ENCODE data around the gene RABIF.

RABIF gene

DNA sequence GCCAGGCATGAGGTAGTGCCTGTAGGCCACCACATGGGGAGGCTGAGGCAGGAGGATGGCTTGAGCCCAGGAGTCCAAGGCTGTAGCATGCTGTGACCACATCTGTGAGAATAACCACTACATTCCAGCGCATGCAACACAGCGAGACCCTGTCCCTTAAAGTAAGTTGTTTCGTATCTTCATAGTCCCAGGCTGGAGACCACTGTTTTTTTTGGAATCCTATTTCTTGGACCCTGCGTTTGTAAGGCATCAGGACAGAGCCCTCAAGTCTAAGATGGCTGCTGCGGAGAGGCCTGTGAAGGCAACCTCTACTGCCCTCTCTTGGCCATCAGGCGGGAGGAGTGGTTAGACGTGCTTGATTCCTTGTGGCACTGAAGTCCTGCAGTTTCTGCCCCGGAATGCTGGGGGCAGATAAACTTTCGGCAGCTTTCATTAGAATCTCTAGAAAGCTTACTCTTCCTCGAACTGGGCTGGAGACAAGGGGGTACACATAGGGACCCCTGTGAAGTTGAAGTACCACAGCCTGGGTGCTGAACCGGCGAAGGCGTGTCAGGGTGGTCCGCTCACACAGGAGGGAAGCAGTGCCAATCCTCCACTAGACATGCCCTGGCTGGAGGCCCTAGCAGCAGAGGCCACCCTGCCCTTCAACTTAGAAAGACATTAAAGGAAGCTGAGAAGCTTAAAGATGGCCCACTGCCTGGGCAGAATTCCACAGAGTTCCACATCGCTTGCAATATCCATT, 36.6 kb downstream of the RABIF start:
- DNase-seq (ENCODE audit: extremely low spot score) = peak; percentile 87
- no peak for TF ChIP-seq FOXK2 (IDR thresholded peaks at IDR 0.05)
- 0 out of 2 replicates have a peak, but pooled peaks have one; percentile 13 for TF ChIP-seq HDGF (IDR thresholded peaks at IDR 0.05; ENCODE audit: borderline replicate concordance)
- TF ChIP-seq L3MBTL2 (conservative IDR thresholded peaks at IDR 0.05) = peak; percentile 48; the same call in 1 of the 2 replicates
- no peak for TF ChIP-seq CTBP1 (IDR thresholded peaks at IDR 0.05; ENCODE audit: borderline replicate concordance)
- no peak for TF ChIP-seq SUZ12 (IDR thresholded peaks at IDR 0.05)
- ChIA-PET CTCF (interaction anchor here (0.7 to 1.1 kb wide), 3 partner anchors 10 to 531 kb away, joined by 3 to 4 read pairs (median 4); no protein-coding TSS in a partner anchor), POLR2A (no interaction called here)

DNA sequence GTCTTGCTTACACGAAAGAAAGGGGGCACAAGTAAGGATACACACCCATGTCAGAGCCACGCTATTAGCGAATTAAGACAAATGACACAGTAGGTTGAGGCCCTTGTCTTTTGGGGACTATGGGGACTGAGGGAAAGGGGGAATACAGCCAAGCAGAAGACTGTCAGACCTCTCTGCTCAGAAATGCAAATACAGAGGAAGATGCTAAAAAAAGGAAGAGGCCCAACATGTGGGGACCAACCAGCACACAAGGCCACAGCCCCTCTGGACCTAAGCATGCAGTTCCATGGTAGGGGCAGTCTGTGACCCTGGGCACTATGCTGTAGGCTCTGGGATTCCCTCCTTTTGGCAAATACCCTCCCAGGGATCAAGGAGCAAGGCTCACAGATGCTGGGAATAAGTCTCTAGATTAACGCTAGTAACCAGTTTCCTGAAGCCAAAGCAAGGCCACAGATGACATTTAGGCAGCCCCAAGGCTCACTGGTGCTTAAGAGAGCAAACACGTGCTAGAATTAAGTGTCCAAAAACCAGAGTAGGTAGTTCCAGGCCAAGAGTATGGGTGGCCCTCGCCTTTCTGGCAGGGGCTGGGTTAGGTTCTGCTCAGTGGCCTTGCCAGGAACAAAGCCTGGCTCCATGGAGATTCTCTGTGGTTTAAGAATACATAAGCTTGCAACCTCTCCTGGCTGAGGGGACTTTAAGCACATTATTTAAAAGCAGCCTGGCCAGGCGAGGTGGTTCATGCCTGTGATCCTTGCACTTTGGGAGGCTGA, 38.2 kb downstream of the RABIF start:
- no peak for DNase-seq (ENCODE audit: extremely low spot score)
- CTCF ChIA-PET = no interaction called here
- no peak for TF ChIP-seq CTBP1 (IDR thresholded peaks at IDR 0.05; ENCODE audit: borderline replicate concordance)
- no peak for TF ChIP-seq ZNF384 (IDR thresholded peaks at IDR 0.05)
- TF ChIP-seq SP1 (IDR thresholded peaks at IDR 0.05) = no peak
- TF ChIP-seq LEF1 (IDR thresholded peaks at IDR 0.05; ENCODE audit: borderline replicate concordance) = no peak
- no peak for TF ChIP-seq SUZ12 (IDR thresholded peaks at IDR 0.05)
- POLR2A ChIA-PET = no interaction called here

DNA sequence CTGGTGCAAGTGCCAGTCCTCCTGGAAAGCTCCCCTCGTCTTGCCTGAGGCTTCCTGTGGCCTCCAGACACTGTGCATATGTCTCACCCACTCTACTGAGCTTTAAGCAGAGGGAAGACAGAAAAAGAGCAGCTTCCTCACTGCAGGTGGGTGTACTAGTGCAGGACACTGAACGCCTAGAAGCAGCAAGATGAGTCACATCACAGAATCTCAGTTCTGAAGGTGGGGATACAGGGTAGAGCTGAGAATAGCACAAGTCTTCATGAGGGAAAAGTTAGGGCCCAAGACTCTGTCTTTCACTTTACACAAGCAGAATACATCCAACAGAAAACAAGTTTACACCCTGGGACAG, 40.8 kb downstream of the RABIF start:
- POLR2A ChIA-PET = interaction anchor here (0.7 kb wide), 1 partner anchor 38 kb away, joined by 3 read pairs; the partner anchor contains the start of gene PCAT6
- no peak for DNase-seq (ENCODE audit: extremely low spot score)
- no peak for TF ChIP-seq CTBP1 (IDR thresholded peaks at IDR 0.05; ENCODE audit: borderline replicate concordance)
- no peak for TF ChIP-seq L3MBTL2 (conservative IDR thresholded peaks at IDR 0.05)
- TF ChIP-seq HDGF (IDR thresholded peaks at IDR 0.05; ENCODE audit: borderline replicate concordance) = no peak
- no peak for TF ChIP-seq TARDBP (IDR thresholded peaks at IDR 0.05)
- TF ChIP-seq SUZ12 (IDR thresholded peaks at IDR 0.05) = no peak
- TF ChIP-seq SP1 (IDR thresholded peaks at IDR 0.05) = no peak
- no peak for TF ChIP-seq BHLHE40 (IDR thresholded peaks at IDR 0.05; ENCODE audit: borderline replicate concordance)
- CTCF ChIA-PET = no interaction called here

DNA sequence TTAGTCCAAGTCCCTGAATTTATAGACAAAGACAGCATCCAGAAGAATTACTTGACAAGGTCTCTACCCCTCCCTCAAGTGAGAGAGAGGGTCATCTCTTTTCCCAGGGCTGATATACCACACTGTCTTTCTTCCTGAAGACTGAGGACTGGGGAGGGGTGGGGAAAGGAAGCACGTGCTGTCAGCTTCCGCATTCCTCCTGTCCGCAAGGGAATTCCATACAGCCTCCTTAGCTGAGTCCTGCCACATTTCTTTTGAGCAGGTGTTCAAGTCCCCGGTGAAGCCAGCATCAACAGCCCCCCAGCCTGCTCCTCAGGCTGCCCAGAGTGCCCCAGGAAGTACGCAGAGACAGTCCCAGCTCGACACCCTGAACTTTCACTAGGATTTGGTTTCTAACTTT, 44.0 kb downstream of the RABIF start:
- DNase-seq (ENCODE audit: extremely low spot score) = no peak
- TF ChIP-seq ARNT (IDR thresholded peaks at IDR 0.05) = no peak
- no peak for TF ChIP-seq FOXK2 (IDR thresholded peaks at IDR 0.05)
- no peak for TF ChIP-seq TARDBP (IDR thresholded peaks at IDR 0.05)
- TF ChIP-seq SUZ12 (IDR thresholded peaks at IDR 0.05) = no peak
- TF ChIP-seq, protein P1, sequence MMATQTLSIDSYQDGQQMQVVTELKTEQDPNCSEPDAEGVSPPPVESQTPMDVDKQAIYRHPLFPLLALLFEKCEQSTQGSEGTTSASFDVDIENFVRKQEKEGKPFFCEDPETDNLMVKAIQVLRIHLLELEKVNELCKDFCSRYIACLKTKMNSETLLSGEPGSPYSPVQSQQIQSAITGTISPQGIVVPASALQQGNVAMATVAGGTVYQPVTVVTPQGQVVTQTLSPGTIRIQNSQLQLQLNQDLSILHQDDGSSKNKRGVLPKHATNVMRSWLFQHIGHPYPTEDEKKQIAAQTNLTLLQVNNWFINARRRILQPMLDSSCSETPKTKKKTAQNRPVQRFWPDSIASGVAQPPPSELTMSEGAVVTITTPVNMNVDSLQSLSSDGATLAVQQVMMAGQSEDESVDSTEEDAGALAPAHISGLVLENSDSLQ (IDR thresholded peaks at IDR 0.05) = no peak
- TF ChIP-seq FOXA1 (IDR thresholded peaks at IDR 0.05) = no peak
- POLR2A ChIA-PET = no interaction called here
- CTCF ChIA-PET = no interaction called here

DNA sequence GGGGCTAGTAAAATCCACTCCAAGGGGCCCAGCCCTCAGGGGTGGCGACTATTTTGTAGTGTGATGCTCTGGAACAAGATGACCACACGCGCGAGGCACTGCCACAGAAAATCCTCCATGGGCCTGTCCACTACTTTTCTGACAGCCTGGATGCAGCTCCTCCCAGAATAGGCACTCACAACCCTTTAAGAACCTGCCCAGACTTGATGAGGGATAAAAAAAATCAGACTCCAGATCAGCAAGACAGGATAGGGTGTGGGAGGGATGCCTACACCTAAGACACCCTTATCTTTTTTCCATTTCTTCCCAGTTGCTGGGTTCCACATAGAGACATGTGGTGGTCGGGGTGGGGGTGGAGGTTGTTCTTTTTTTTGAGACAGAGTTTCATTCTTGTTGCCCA, 44.7 kb downstream of the RABIF start:
- ChIA-PET POLR2A (no interaction called here), CTCF (no interaction called here)
- no peak for DNase-seq (ENCODE audit: extremely low spot score)
- TF ChIP-seq TARDBP (IDR thresholded peaks at IDR 0.05) = no peak
- no peak for TF ChIP-seq LEF1 (IDR thresholded peaks at IDR 0.05; ENCODE audit: borderline replicate concordance)
- TF ChIP-seq, protein P1 (IDR thresholded peaks at IDR 0.05) = no peak
- TF ChIP-seq ELF4 (IDR thresholded peaks at IDR 0.05) = no peak
- no peak for TF ChIP-seq BHLHE40 (IDR thresholded peaks at IDR 0.05; ENCODE audit: borderline replicate concordance)
- no peak for TF ChIP-seq HDGF (IDR thresholded peaks at IDR 0.05; ENCODE audit: borderline replicate concordance)
- TF ChIP-seq ARNT (IDR thresholded peaks at IDR 0.05) = no peak
- TF ChIP-seq CTBP1 (IDR thresholded peaks at IDR 0.05; ENCODE audit: borderline replicate concordance) = no peak
- no peak for TF ChIP-seq FOXA1 (IDR thresholded peaks at IDR 0.05)
- TF ChIP-seq ZNF384 (IDR thresholded peaks at IDR 0.05) = no peak
- TF ChIP-seq SP1 (IDR thresholded peaks at IDR 0.05) = no peak
- TF ChIP-seq L3MBTL2 (conservative IDR thresholded peaks at IDR 0.05) = no peak
- TF ChIP-seq SUZ12 (IDR thresholded peaks at IDR 0.05) = no peak
- TF ChIP-seq FOXK2 (IDR thresholded peaks at IDR 0.05) = no peak

DNA sequence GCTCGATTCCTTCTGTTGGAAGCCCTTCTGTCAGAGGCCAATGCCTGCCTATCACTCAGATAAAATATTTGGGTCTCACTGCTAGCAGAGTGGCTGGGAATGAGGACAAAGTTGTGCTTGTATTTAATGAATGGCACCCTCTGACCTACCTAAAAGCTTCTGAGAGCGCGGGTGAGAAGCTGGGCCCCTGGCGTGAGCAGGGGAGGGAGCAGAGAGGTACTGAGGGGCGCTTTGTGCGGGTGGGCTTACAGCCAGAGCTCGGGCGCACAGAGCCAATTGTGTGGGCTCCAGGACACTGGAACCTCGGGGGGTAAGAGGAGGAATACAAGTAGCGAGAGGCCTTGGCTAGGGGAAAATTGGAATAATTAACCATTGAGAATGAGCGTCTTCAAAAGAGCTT, 45.9 kb downstream of the RABIF start:
- ChIA-PET POLR2A (no interaction called here), CTCF (no interaction called here)
- no peak for TF ChIP-seq TARDBP (IDR thresholded peaks at IDR 0.05)
- no peak for TF ChIP-seq L3MBTL2 (conservative IDR thresholded peaks at IDR 0.05)
- TF ChIP-seq ARNT (IDR thresholded peaks at IDR 0.05) = no peak
- no peak for TF ChIP-seq FOXM1 (IDR thresholded peaks at IDR 0.05; ENCODE audit: borderline replicate concordance)

DNA sequence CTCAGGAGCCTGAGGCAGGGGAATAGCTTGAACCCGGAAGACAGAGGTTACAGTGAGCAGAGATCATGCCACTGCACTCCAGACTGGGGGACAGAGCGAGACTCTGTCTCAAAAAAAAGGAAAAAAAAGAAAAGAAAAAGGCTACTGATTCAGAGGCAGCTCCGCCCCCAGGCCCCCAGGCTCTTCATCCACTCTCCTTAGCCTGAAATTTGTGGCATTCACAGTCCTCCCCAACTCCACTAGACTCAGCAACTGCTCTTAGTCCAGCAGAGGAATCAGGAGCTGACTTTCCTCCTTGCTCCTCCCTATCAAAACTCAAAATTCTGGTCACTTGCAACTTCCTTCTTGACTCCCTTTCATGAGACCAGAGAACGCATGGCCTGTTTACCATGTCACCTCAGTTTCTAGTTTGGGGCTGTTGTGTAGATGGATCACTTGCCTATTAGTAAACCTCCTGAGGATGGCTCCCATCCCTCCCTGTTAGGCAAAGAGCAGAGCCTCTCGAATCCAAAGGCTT, 51.1 kb downstream of the RABIF start:
- no peak for TF ChIP-seq FOXA1 (IDR thresholded peaks at IDR 0.05)
- no peak for TF ChIP-seq FOXM1 (IDR thresholded peaks at IDR 0.05; ENCODE audit: borderline replicate concordance)
- TF ChIP-seq, protein P1 (IDR thresholded peaks at IDR 0.05) = no peak
- no peak for TF ChIP-seq L3MBTL2 (conservative IDR thresholded peaks at IDR 0.05)
- TF ChIP-seq FOXK2 (IDR thresholded peaks at IDR 0.05) = no peak
- TF ChIP-seq SUZ12 (IDR thresholded peaks at IDR 0.05) = no peak
- TF ChIP-seq CTBP1 (IDR thresholded peaks at IDR 0.05; ENCODE audit: borderline replicate concordance) = no peak
- no peak for TF ChIP-seq ELF4 (IDR thresholded peaks at IDR 0.05)
- no peak for TF ChIP-seq SP1 (IDR thresholded peaks at IDR 0.05)
- TF ChIP-seq HDGF (IDR thresholded peaks at IDR 0.05; ENCODE audit: borderline replicate concordance) = no peak
- TF ChIP-seq LEF1 (IDR thresholded peaks at IDR 0.05; ENCODE audit: borderline replicate concordance) = no peak
- no peak for TF ChIP-seq BHLHE40 (IDR thresholded peaks at IDR 0.05; ENCODE audit: borderline replicate concordance)
- TF ChIP-seq ZNF384 (IDR thresholded peaks at IDR 0.05) = no peak
- CTCF ChIA-PET = interaction anchor here (0.7 kb wide), 1 partner anchor 1271 kb away, joined by 3 read pairs; no protein-coding TSS in a partner anchor
- no peak for DNase-seq (ENCODE audit: extremely low spot score)
- POLR2A ChIA-PET = no interaction called here

More for the DNA sequence above, 45.9 kb downstream of the RABIF start:
- no peak for DNase-seq (ENCODE audit: extremely low spot score)
